ENCODE measurements around the gene ZNF610.
A peak's percentile ranks its signal among the peaks of the same experiment; 100 is the strongest.

ZNF610 gene

DNA sequence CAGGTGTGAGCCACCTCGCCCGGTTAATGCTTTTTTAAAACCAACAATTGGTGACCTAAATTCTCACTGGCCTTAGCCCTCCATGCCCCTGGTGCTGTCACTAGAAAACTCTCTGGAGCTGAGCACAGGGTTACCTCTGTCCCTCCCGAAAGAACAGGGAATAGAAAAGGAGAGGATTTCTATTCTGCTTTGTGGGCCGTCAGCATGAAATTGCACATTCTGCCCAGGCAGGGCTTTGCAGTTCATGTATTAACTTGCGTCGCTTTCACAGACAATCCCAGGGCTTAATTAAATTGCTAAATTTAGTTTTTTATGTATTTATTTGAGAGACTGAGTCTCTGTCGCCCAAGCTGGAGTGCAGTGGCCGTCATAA lies 39.7 kb upstream of the ZNF610 start:
- H4K20me1 ChIP-seq (ENCODE audit: insufficient read depth, low read length) = no peaks in the 10 kb centered on the region; the same call in 1 of the 2 replicates
- ATAC-seq (ENCODE audit: insufficient read depth, low read depth) (peak; percentile 11; the same call in 2 of the 3 replicates), DNase-seq (no peak)
- H3K27me3 ChIP-seq (ENCODE audit: insufficient read depth, low read length, poor library complexity) = no peaks in the 10 kb centered on the region
- H3K4me1 ChIP-seq (ENCODE audit: insufficient read depth, low read length) = peaks cover 26% of the 10 kb centered on the region
- peak overlapping the region; percentile 94 for H2AFZ ChIP-seq (ENCODE audit: low read depth, low read length)
- TF ChIP-seq, protein P1, sequence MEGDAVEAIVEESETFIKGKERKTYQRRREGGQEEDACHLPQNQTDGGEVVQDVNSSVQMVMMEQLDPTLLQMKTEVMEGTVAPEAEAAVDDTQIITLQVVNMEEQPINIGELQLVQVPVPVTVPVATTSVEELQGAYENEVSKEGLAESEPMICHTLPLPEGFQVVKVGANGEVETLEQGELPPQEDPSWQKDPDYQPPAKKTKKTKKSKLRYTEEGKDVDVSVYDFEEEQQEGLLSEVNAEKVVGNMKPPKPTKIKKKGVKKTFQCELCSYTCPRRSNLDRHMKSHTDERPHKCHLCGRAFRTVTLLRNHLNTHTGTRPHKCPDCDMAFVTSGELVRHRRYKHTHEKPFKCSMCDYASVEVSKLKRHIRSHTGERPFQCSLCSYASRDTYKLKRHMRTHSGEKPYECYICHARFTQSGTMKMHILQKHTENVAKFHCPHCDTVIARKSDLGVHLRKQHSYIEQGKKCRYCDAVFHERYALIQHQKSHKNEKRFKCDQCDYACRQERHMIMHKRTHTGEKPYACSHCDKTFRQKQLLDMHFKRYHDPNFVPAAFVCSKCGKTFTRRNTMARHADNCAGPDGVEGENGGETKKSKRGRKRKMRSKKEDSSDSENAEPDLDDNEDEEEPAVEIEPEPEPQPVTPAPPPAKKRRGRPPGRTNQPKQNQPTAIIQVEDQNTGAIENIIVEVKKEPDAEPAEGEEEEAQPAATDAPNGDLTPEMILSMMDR (IDR thresholded peaks at IDR 0.05; ENCODE audit: borderline replicate concordance, extremely low read depth, low read length, poor library complexity, severe bottlenecking) = no peak
- TF ChIP-seq EZH2 (IDR thresholded peaks at IDR 0.05; ENCODE audit: borderline replicate concordance, low read depth, low read length, severe bottlenecking) = no peak
- peaks cover 31% of the 10 kb centered on the region for H3K79me2 ChIP-seq (ENCODE audit: insufficient read depth, low read length)
- H3K4me3 ChIP-seq (ENCODE audit: low read depth in 1 of 2, low read length in 2 of 2) = peak overlapping the region; percentile 61 to 84
- peak overlapping the region; percentile 74 for H3K27ac ChIP-seq (ENCODE audit: low read length)
- peaks cover 51% of the 10 kb centered on the region for H3K36me3 ChIP-seq (ENCODE audit: insufficient read depth, low read length)
- peak overlapping the region; percentile 88 for H3K4me2 ChIP-seq (ENCODE audit: insufficient read depth, low read length)
- H3K9me3 ChIP-seq (ENCODE audit: insufficient read depth, low read length, severe bottlenecking) = peaks cover 24% of the 10 kb centered on the region
- peak overlapping the region; percentile 55 for H3K9ac ChIP-seq (ENCODE audit: low read depth, low read length)

GRCh38 chr19:52296773-52297600 lies 39.1 kb upstream of the ZNF610 start, which contains the start of gene ZNF480:
TSS of gene ZNF480 (plus strand) at chr19:52297169. CDS start at chr19:52300413, 3,244 bp downstream.
- H3K36me3 ChIP-seq (ENCODE audit: insufficient read depth, low read length) = peaks cover 51% of the 10 kb centered on the region
- H3K4me1 ChIP-seq (ENCODE audit: insufficient read depth, low read length) = peaks cover 26% of the 10 kb centered on the region
- peak; percentile 79 for DNase-seq
- H3K9ac ChIP-seq (ENCODE audit: low read depth, low read length) = peak within 1 kb of the TSS; percentile 97
- peaks cover 24% of the 10 kb centered on the region for H3K9me3 ChIP-seq (ENCODE audit: insufficient read depth, low read length, severe bottlenecking)
- peak within 1 kb of the TSS; percentile 88 for H3K4me2 ChIP-seq (ENCODE audit: insufficient read depth, low read length)
- peak within 1 kb of the TSS; percentile 97 for H3K27ac ChIP-seq (ENCODE audit: low read length)
- H3K79me2 ChIP-seq (ENCODE audit: insufficient read depth, low read length) = peaks cover 31% of the 10 kb centered on the region
- TF ChIP-seq, protein P1 (IDR thresholded peaks at IDR 0.05; ENCODE audit: borderline replicate concordance, extremely low read depth, low read length, poor library complexity, severe bottlenecking) = peak; percentile 29
- no peak for TF ChIP-seq EZH2 (IDR thresholded peaks at IDR 0.05; ENCODE audit: borderline replicate concordance, low read depth, low read length, severe bottlenecking)
- H3K4me3 ChIP-seq (ENCODE audit: low read depth in 1 of 2, low read length in 2 of 2) = peak within 1 kb of the TSS; percentile 84 to 92
- no peaks in the 10 kb centered on the region; the same call in 1 of the 2 replicates for H4K20me1 ChIP-seq (ENCODE audit: insufficient read depth, low read length)
- peak within 1 kb of the TSS; percentile 99 for H2AFZ ChIP-seq (ENCODE audit: low read depth, low read length)
- ATAC-seq (ENCODE audit: insufficient read depth, low read depth) = peak; percentile 80
- H3K27me3 ChIP-seq (ENCODE audit: insufficient read depth, low read length, poor library complexity) = no peaks in the 10 kb centered on the region

DNA sequence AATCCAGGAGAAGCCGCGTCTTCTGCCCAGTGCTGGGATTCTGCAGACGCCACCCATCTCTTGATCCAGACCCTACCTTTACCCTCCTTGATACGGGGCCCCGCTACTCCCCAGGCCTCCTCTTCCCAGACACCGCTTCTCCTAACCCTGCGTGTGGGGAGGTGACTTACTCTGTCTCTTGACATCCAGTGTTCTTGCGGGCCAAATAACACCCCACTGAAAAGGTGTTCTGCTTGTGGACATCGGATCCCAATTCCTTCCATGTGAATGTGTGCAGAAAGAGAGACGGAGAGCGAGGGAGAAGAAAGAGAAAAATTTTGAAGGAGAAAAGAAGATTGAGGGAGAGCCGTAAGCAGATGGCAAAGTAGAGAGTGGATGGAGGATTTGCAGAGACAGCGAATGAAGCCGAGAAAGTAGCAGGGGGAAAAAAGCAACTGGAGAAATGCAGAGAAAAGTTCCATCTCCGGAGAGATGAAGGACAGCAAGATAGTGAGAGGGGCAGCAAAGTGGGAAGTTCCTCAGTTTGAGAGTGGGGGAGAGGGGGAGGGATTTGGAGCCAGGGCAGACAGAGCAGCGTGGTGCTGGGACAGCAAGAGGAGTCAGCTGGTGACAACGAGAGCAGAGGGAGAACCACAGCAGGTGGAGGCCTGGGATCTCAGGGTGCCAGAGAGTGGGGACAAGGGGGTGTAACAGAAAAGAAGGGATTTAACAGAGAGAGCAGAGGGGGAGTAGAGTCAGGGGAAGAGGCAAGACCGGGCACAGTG lies 38.3 kb upstream of the ZNF610 start:
- no peak for TF ChIP-seq EZH2 (IDR thresholded peaks at IDR 0.05; ENCODE audit: borderline replicate concordance, low read depth, low read length, severe bottlenecking)
- TF ChIP-seq, protein P1 (IDR thresholded peaks at IDR 0.05; ENCODE audit: borderline replicate concordance, extremely low read depth, low read length, poor library complexity, severe bottlenecking) = no peak
- no peaks in the 10 kb centered on the region for H4K20me1 ChIP-seq (ENCODE audit: insufficient read depth, low read length)
- H2AFZ ChIP-seq (ENCODE audit: low read depth, low read length) = peak overlapping the region; percentile 99
- peak overlapping the region; percentile 97 for H3K9ac ChIP-seq (ENCODE audit: low read depth, low read length)
- H3K36me3 ChIP-seq (ENCODE audit: insufficient read depth, low read length) = peaks cover 53% of the 10 kb centered on the region
- peaks cover 29% of the 10 kb centered on the region for H3K9me3 ChIP-seq (ENCODE audit: insufficient read depth, low read length, severe bottlenecking)
- peaks cover 26% of the 10 kb centered on the region for H3K4me1 ChIP-seq (ENCODE audit: insufficient read depth, low read length)
- no peaks in the 10 kb centered on the region for H3K27me3 ChIP-seq (ENCODE audit: insufficient read depth, low read length, poor library complexity)
- ATAC-seq (ENCODE audit: insufficient read depth, low read depth) (peak; percentile 56), DNase-seq (peak; percentile 48)
- H3K4me2 ChIP-seq (ENCODE audit: insufficient read depth, low read length) = peak overlapping the region; percentile 86
- H3K79me2 ChIP-seq (ENCODE audit: insufficient read depth, low read length) = peaks cover 31% of the 10 kb centered on the region
- H3K27ac ChIP-seq (ENCODE audit: low read length) = peak overlapping the region; percentile 97
- peak overlapping the region; percentile 84 to 92 for H3K4me3 ChIP-seq (ENCODE audit: low read depth in 1 of 2, low read length in 2 of 2)

All from DND-41 (cell line).